Activated CD4-positive, alpha-beta T cell treated with anti-CD3 and anti-CD28 coated beads, Interleukin-2, amount 50 U/mL, for 16 hours (primary cell): Measurements from ENCODE around the gene CEP126.

Experiments
- DNase-seq: peaks from one replicate; pipeline ENCODE4 v3.0.0-alpha.2; 2020

The CEP126 gene

GRCh38 chr11:102010776-102011494 is 96.1 kb downstream of the CEP126 start:
- no peak for DNase-seq

GRCh38 chr11:102012946-102013345 is 98.1 kb downstream of the CEP126 start:
- peak; percentile 28 for DNase-seq

GRCh38 chr11:102014756-102015155 is 99.9 kb downstream of the CEP126 start:
- no peak for DNase-seq

GRCh38 chr11:102017026-102017425 is 102.2 kb downstream of the CEP126 start:
- DNase-seq, result no peak

- DNase-seq, result no peak
These were observed 111.4 kb downstream of the CEP126 start for GRCh38 chr11:102026217-102026616.

GRCh38 chr11:102026959-102027358 is 112.1 kb downstream of the CEP126 start:
- DNase-seq, result no peak

- no peak for DNase-seq
These were observed 121.9 kb downstream of the CEP126 start for GRCh38 chr11:102036757-102037156.

GRCh38 chr11:102046841-102047240 is 132.0 kb downstream of the CEP126 start:
- DNase-seq, result no peak

GRCh38 chr11:102047305-102047924 is 132.6 kb downstream of the CEP126 start, which contains the start of gene CFAP300:
CFAP300 (plus strand) TSS chr11:102047437; CDS start chr11:102047471, 34 bp downstream.
- DNase-seq, result peak; percentile 63
